Measurements from ENCODE around the gene TELO2.

TELO2 gene

GRCh38 chr16:1508494-1509187, 15.5 kb downstream of the TELO2 start:
- in situ Hi-C loops (cut with MboI; ENCODE audit: low sequenced_read_pairs, unreplicated experiment), result no loop called here
- DNase-seq (ENCODE audit: low spot score), result no peak
- no peak for TF ChIP-seq CTCF (IDR thresholded peaks at IDR 0.05; ENCODE audit: borderline replicate concordance, control extremely low read depth, extremely low read depth, insufficient read depth, missing control alignments)

GRCh38 chr16:1509307-1510221, 16.4 kb downstream of the TELO2 start:
- no peak for DNase-seq (ENCODE audit: low spot score)
- TF ChIP-seq CTCF (IDR thresholded peaks at IDR 0.05; ENCODE audit: borderline replicate concordance, control extremely low read depth, extremely low read depth, insufficient read depth, missing control alignments), result no peak
- in situ Hi-C loops (cut with MboI; ENCODE audit: low sequenced_read_pairs, unreplicated experiment), result no loop called here

- TF ChIP-seq CTCF (IDR thresholded peaks at IDR 0.05; ENCODE audit: borderline replicate concordance, control extremely low read depth, extremely low read depth, insufficient read depth, missing control alignments), result no peak
- in situ Hi-C loops (cut with MboI; ENCODE audit: low sequenced_read_pairs, unreplicated experiment), result no loop called here
- no peak for DNase-seq (ENCODE audit: low spot score)
Measured at GRCh38 chr16:1510272-1510671, 17.1 kb downstream of the TELO2 start.

GRCh38 chr16:1510941-1511351, 17.8 kb downstream of the TELO2 start:
- no peak for TF ChIP-seq CTCF (IDR thresholded peaks at IDR 0.05; ENCODE audit: borderline replicate concordance, control extremely low read depth, extremely low read depth, insufficient read depth, missing control alignments)
- DNase-seq (ENCODE audit: low spot score), result no peak
- in situ Hi-C loops (cut with MboI; ENCODE audit: low sequenced_read_pairs, unreplicated experiment), result no loop called here

- in situ Hi-C loops (cut with MboI; ENCODE audit: low sequenced_read_pairs, unreplicated experiment), result no loop called here
- no peak for DNase-seq (ENCODE audit: low spot score)
- TF ChIP-seq CTCF (IDR thresholded peaks at IDR 0.05; ENCODE audit: borderline replicate concordance, control extremely low read depth, extremely low read depth, insufficient read depth, missing control alignments), result no peak
Measured at GRCh38 chr16:1511662-1512569, 18.8 kb downstream of the TELO2 start.

- in situ Hi-C loops (cut with MboI; ENCODE audit: low sequenced_read_pairs, unreplicated experiment), result no loop called here
- DNase-seq (ENCODE audit: low spot score), result no peak
- TF ChIP-seq CTCF (IDR thresholded peaks at IDR 0.05; ENCODE audit: borderline replicate concordance, control extremely low read depth, extremely low read depth, insufficient read depth, missing control alignments), result no peak
Measured at GRCh38 chr16:1512774-1513173, 19.6 kb downstream of the TELO2 start.
